ENCODE data around the gene C1orf216. TPM values are rescaled to one million over a fixed set of nuclear protein-coding genes. Genes with fewer than 3 reads are reported as not detected.

The C1orf216 gene
- total and polyA plus RNA-seq, 2 of the 8 experiments (the other 6 are each of a cell fraction or from before 2014, with no cell fraction given) = 7.5 to 10.8 TPM

GRCh38 chr1:35727434-35728040, 8.9 kb upstream of the C1orf216 start (continued):
- TF ChIP-seq ATF2 (IDR thresholded peaks at IDR 0.05; ENCODE audit: low read length) = no peak
- no peak for TF ChIP-seq CHD1 (IDR thresholded peaks at IDR 0.05; ENCODE audit: low read depth, low read length)
- no peak for TF ChIP-seq SP1 (IDR thresholded peaks at IDR 0.05; ENCODE audit: low read depth, low read length)
- no peak for TF ChIP-seq HDAC2 (IDR thresholded peaks at IDR 0.05; ENCODE audit: borderline replicate concordance in 1 of 2, low read depth in 2 of 2, low read length in 2 of 2)
- no peak for TF ChIP-seq SIRT6 (IDR thresholded peaks at IDR 0.05; ENCODE audit: low read length)
- TF ChIP-seq TCF12 (IDR thresholded peaks at IDR 0.05; ENCODE audit: low read depth, low read length) = no peak
